H1 (cell line): Measurements from ENCODE around the gene RGS6. TPM values are rescaled to one million over a fixed set of nuclear protein-coding genes. Genes with fewer than 3 reads are reported as not detected.

ENCODE experiments used
- HDAC2 ChIP-seq, 2 experiments: fragments of 300-600 bp in 1 of 2; sonication (generic) in 1 of 2; IDR thresholded peaks; 2 replicates each; pipeline ENCODE4 v1.6.1; 2011 to 2012; ENCODE audit warnings: low read depth in 2 of 2, low read length in 2 of 2, mild to moderate bottlenecking in 2 of 2, moderate library complexity in 2 of 2, borderline replicate concordance in 1 of 2, inconsistent platforms in 1 of 2
- JUND ChIP-seq: IDR thresholded peaks from 2 replicates; pipeline ENCODE4 v1.6.1; 2011; ENCODE audit warnings: mild to moderate bottlenecking, improper control_type of control experiment, low read length
- MAFK ChIP-seq: IDR thresholded peaks from 2 replicates; pipeline ENCODE4 v1.6.1; 2012; ENCODE audit warnings: low read depth, mild to moderate bottlenecking, improper control_type of control experiment, low read length
- PHF8 ChIP-seq: fragments of 200-600 bp; sonication (generic); conservative IDR thresholded peaks from 2 replicates; pipeline ENCODE4 v1.7.1; 2012; ENCODE audit warnings: low read depth, mild to moderate bottlenecking, inconsistent platforms, low read length, moderate library complexity
- TBP ChIP-seq: IDR thresholded peaks from 2 replicates; pipeline ENCODE4 v1.6.1; 2011; ENCODE audit warnings: low read depth, low read length, improper control_type of control experiment
- polyA plus RNA-seq, 7 experiments: library from polyadenylated mRNA; depleted of rRNA in 3 of 7; stranded (reverse) in 5 of 7; unstranded in 2 of 7; fragments of >200 nt in 5 of 7; fragments of 200-250 nt in 2 of 7; gene quantifications; 1 replicate in 5 of 7; 2 replicates in 1 of 7; 4 replicates in 1 of 7; pipeline versions ENCODE4 v1.2.1 to v1.2.3, GENCODE V29; 2011 to 2013; ENCODE audit warnings: missing spikeins in 2 of 7, mixed read lengths in 2 of 7
- total RNA-seq: library from RNA; stranded (reverse); fragmentation: NEBNext Ultra II Directional; extraction: Animal tissue kit (Norgen Biotek cat#: 25700); gene quantifications from 2 replicates; pipeline ENCODE4 v1.2.1, GENCODE V29; 2021
- TF ChIP-seq, protein P1 (sequence below): IDR thresholded peaks from 2 replicates; pipeline ENCODE4 v1.6.1; 2012; ENCODE audit warnings: inconsistent platforms

Gene RGS6
- total and polyA plus RNA-seq, 2 of the 8 experiments (the other 6 are each of a cell fraction or from before 2014, with no cell fraction given) = 0.26 to 1.1 TPM

DNA sequence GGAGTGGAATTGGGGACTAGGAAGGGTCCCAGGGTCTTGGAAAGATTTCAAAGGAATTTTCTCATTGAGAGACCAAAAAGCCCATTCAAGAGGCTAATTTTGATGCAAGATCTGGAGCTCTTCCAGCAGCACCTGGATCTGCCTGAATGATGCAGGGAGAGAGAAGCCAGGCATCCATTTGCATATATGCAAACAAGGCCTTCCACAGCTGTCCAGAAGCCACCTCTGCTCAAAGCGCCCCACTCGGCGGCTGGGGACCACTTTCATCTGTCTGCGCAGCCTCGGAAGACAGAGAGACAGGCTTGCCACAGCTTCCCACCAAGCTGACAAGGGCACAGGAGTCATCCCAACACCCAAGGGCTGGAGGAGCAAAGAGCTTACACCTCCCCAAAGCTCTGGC is 666.1 kb downstream of the RGS6 start (continued):
- no peak for TF ChIP-seq PHF8
- TF ChIP-seq JUND = no peak
- no peak for TF ChIP-seq TBP
- TF ChIP-seq MAFK = no peak
- no peak for TF ChIP-seq HDAC2 (IDR thresholded peaks at IDR 0.05; ENCODE audit: borderline replicate concordance in 1 of 2, low read depth in 2 of 2, low read length in 2 of 2)
- TF ChIP-seq, protein P1, sequence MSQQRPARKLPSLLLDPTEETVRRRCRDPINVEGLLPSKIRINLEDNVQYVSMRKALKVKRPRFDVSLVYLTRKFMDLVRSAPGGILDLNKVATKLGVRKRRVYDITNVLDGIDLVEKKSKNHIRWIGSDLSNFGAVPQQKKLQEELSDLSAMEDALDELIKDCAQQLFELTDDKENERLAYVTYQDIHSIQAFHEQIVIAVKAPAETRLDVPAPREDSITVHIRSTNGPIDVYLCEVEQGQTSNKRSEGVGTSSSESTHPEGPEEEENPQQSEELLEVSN = no peak
